Measurements from ENCODE around the gene GSTO2. TPM values are rescaled to one million over a fixed set of nuclear protein-coding genes. Genes with fewer than 3 reads are reported as not detected.

Gene GSTO2
- total and polyA plus RNA-seq, 2 donors from 2014 or later = 22.3 to 56.7 TPM

- no peak overlapping the region for H3K27ac ChIP-seq (ENCODE audit: low read depth in 2 of 2, low read length in 2 of 2)
- DNase-seq = no peak
- TF ChIP-seq CTCF (IDR thresholded peaks at IDR 0.05; ENCODE audit: borderline replicate concordance, extremely low read depth, insufficient read depth) = no peak
- FAIRE-seq = no peak
- H3K4me1 ChIP-seq (ENCODE audit: control insufficient read depth in 2 of 3, insufficient read depth in 2 of 3, low read depth in 1 of 3, low read length in 3 of 3) = peaks cover 0 to 24% (median 10%) of the 10 kb centered on the region in 3 donors
- H3K4me3 ChIP-seq (ENCODE audit: low read length in 3 of 3) = no peak overlapping the region
- peaks cover 0 to 17% (median 2%) of the 10 kb centered on the region in 3 donors for H3K36me3 ChIP-seq (ENCODE audit: control insufficient read depth in 2 of 3, insufficient read depth in 3 of 3, low read length in 3 of 3)
- H3K27me3 ChIP-seq (ENCODE audit: control insufficient read depth, insufficient read depth, low read length) = no peaks in the 10 kb centered on the region
- intact Hi-C loops (cut with DNase I) = no loop called here
- H3K9me3 ChIP-seq (ENCODE audit: control insufficient read depth in 2 of 3, insufficient read depth in 1 of 3, low read length in 3 of 3) = no peaks in the 10 kb centered on the region
- H3K9ac ChIP-seq (ENCODE audit: low read length in 3 of 3) = no peak overlapping the region
Measured at GRCh38 chr10:104316321-104317099, 47.5 kb downstream of the GSTO2 start.

- Histone ChIP-seq H3K27ac (ENCODE audit: low read depth in 2 of 2, low read length in 2 of 2) (no peak overlapping the region), H3K4me1 (ENCODE audit: control insufficient read depth in 2 of 3, insufficient read depth in 2 of 3, low read depth in 1 of 3, low read length in 3 of 3) (peaks cover 0 to 31% (median 17%) of the 10 kb centered on the region in 3 donors), H3K4me3 (ENCODE audit: low read length in 3 of 3) (no peak overlapping the region), H3K27me3 (ENCODE audit: control insufficient read depth, insufficient read depth, low read length) (no peaks in the 10 kb centered on the region), H3K9ac (ENCODE audit: low read length in 3 of 3) (no peak overlapping the region), H3K36me3 (ENCODE audit: control insufficient read depth in 2 of 3, insufficient read depth in 3 of 3, low read length in 3 of 3) (peaks cover 0 to 17% (median 2%) of the 10 kb centered on the region in 3 donors), H3K9me3 (ENCODE audit: control insufficient read depth in 2 of 3, insufficient read depth in 1 of 3, low read length in 3 of 3) (no peaks in the 10 kb centered on the region)
- no peak for TF ChIP-seq CTCF (IDR thresholded peaks at IDR 0.05; ENCODE audit: borderline replicate concordance, extremely low read depth, insufficient read depth)
- intact Hi-C loops (cut with DNase I) = no loop called here
- FAIRE-seq = no peak
- peak in 1 of 5 donors; percentile 70 for DNase-seq
Measured at GRCh38 chr10:104317269-104317710, 48.3 kb downstream of the GSTO2 start.

GRCh38 chr10:104317726-104318299, 48.8 kb downstream of the GSTO2 start:
- H3K4me3 ChIP-seq (ENCODE audit: low read length in 3 of 3) = no peak overlapping the region
- H3K4me1 ChIP-seq (ENCODE audit: control insufficient read depth in 2 of 3, insufficient read depth in 2 of 3, low read depth in 1 of 3, low read length in 3 of 3) = peaks cover 0 to 34% (median 20%) of the 10 kb centered on the region in 3 donors
- H3K27ac ChIP-seq (ENCODE audit: low read depth in 2 of 2, low read length in 2 of 2) = no peak overlapping the region
- H3K9ac ChIP-seq (ENCODE audit: low read length in 3 of 3) = no peak overlapping the region
- intact Hi-C loops (cut with DNase I) = no loop called here
- peaks cover 0 to 17% (median 2%) of the 10 kb centered on the region in 3 donors for H3K36me3 ChIP-seq (ENCODE audit: control insufficient read depth in 2 of 3, insufficient read depth in 3 of 3, low read length in 3 of 3)
- no peaks in the 10 kb centered on the region for H3K9me3 ChIP-seq (ENCODE audit: control insufficient read depth in 2 of 3, insufficient read depth in 1 of 3, low read length in 3 of 3)
- FAIRE-seq (no peak), DNase-seq (peak in 1 of 5 donors; percentile 45)
- no peaks in the 10 kb centered on the region for H3K27me3 ChIP-seq (ENCODE audit: control insufficient read depth, insufficient read depth, low read length)
- no peak for TF ChIP-seq CTCF (IDR thresholded peaks at IDR 0.05; ENCODE audit: borderline replicate concordance, extremely low read depth, insufficient read depth)

All from kidney (tissue), 14 donors.